ENCODE data around the gene COQ8A. TPM values are rescaled to one million over a fixed set of nuclear protein-coding genes. Genes with fewer than 3 reads are reported as not detected.
A peak's percentile ranks its signal among the peaks of the same experiment; 100 is the strongest.

COQ8A gene
- total RNA-seq, 6 experiments from 2014 or later: 51.6 to 78.1 (median 69.6) TPM

DNA sequence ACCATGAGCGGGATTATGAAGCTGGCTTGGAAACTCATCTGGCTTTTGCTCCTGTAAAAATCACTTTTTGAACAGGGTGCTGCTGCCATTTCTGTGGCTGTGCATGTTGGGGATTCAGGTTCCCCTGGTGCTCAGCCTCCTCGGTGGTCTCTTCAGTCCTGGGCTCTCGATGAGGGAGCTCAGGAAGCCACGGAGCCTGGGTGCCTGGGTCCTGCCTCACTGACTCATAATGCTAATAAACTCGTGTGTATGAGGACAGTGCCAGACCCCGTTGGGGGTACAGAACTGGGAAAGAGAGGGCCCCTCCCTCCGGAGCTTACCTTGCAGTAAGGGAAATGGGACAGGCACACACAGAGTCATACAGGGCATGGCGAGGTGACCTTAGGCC is 5.8 kb downstream of the COQ8A start:
- ATAC-seq (peak in 1 of 4 donors; percentile 1), DNase-seq (no peak)
- intact Hi-C loops (cut with DNase I): no loop called here
- Histone ChIP-seq H3K4me1 (peaks cover 0 to 66% (median 15%) of the 10 kb centered on the region in 4 donors), H3K27ac (peak overlapping the region; percentile 77 to 82 (median 78)), H3K36me3 (peaks cover 0 to 5% (median 0%) of the 10 kb centered on the region in 4 donors), H3K9me3 (no peaks in the 10 kb centered on the region), H3K4me3 (peak overlapping the region in 2 of 3 donors; percentile 0 to 27), H3K27me3 (no peaks in the 10 kb centered on the region)
- 30% methylated on average over 5 of the region's 8 CpGs for WGBS (ENCODE audit: insufficient coverage, low coverage, low lambda C conversion rate, missing lambda C conversion rate)
- TF ChIP-seq POLR2A (IDR thresholded peaks at IDR 0.05): no peak
- TF ChIP-seq, protein P1, sequence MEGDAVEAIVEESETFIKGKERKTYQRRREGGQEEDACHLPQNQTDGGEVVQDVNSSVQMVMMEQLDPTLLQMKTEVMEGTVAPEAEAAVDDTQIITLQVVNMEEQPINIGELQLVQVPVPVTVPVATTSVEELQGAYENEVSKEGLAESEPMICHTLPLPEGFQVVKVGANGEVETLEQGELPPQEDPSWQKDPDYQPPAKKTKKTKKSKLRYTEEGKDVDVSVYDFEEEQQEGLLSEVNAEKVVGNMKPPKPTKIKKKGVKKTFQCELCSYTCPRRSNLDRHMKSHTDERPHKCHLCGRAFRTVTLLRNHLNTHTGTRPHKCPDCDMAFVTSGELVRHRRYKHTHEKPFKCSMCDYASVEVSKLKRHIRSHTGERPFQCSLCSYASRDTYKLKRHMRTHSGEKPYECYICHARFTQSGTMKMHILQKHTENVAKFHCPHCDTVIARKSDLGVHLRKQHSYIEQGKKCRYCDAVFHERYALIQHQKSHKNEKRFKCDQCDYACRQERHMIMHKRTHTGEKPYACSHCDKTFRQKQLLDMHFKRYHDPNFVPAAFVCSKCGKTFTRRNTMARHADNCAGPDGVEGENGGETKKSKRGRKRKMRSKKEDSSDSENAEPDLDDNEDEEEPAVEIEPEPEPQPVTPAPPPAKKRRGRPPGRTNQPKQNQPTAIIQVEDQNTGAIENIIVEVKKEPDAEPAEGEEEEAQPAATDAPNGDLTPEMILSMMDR (IDR thresholded peaks at IDR 0.05): no peak

DNA sequence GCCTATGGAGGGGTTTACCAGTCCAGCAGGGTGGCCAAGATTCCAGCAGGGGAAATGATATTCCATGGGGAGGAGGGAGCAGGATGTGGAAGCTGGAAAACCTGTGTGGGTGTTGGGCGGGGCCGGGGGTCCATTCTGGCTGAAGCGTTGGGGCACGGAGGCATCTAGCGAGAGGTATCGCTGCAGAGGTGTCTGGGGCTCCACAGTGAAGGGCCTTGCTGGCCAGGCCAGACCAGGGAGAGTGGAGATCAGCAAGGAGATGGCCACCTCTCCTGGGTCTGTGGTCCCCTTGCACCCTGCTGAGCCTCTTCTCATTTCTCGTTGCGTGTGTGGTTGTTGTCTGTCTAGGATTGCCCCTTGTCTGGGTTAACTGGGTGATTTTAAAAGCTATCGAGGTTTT is 6.2 kb downstream of the COQ8A start:
- DNase-seq (no peak), ATAC-seq (no peak)
- TF ChIP-seq, protein P1 (IDR thresholded peaks at IDR 0.05): no peak
- TF ChIP-seq POLR2A (IDR thresholded peaks at IDR 0.05): no peak
- Histone ChIP-seq H3K27me3 (no peaks in the 10 kb centered on the region), H3K4me1 (peaks cover 0 to 62% (median 14%) of the 10 kb centered on the region in 4 donors), H3K27ac (peak overlapping the region; percentile 77 to 82 (median 78)), H3K9me3 (no peaks in the 10 kb centered on the region), H3K36me3 (peaks cover 0 to 5% (median 0%) of the 10 kb centered on the region in 4 donors), H3K4me3 (no peak overlapping the region)
- WGBS (ENCODE audit: insufficient coverage, low coverage, low lambda C conversion rate, missing lambda C conversion rate): 25% methylated on average over 1 of the region's 9 CpGs
- intact Hi-C loops (cut with DNase I): no loop called here

DNA sequence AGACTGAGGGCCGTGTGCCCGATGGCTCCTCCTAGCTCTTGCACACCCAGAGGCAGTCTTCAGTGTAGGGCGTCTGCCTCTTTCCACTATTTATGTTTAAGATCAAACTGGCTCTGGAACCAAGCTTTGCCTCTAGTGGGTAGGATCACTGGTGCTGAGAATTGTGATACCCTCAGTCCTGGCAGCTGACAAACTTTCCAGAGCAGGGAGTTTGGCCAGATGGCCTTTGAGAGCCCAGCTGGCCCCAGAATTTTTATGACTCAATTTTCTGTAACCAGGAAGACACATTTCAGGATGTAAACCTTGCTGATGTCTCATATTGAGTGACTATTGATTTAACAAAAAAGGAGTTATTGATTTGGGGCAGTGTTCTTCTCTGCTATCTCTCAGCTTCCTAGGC is 6.7 kb downstream of the COQ8A start:
- peaks cover 0 to 61% (median 14%) of the 10 kb centered on the region in 4 donors for H3K4me1 ChIP-seq
- DNase-seq (no peak), ATAC-seq (peak in 2 of 4 donors; percentile 0 to 28)
- no peaks in the 10 kb centered on the region for H3K27me3 ChIP-seq
- peak overlapping the region; percentile 77 to 82 (median 78) for H3K27ac ChIP-seq
- no peaks in the 10 kb centered on the region for H3K9me3 ChIP-seq
- TF ChIP-seq, protein P1 (IDR thresholded peaks at IDR 0.05): no peak
- TF ChIP-seq POLR2A (IDR thresholded peaks at IDR 0.05): no peak
- peaks cover 0 to 5% (median 0%) of the 10 kb centered on the region in 4 donors for H3K36me3 ChIP-seq
- H3K4me3 ChIP-seq: no peak overlapping the region
- WGBS (ENCODE audit: insufficient coverage, low coverage, low lambda C conversion rate, missing lambda C conversion rate): 23% methylated on average over 2 of the region's 3 CpGs
- intact Hi-C loops (cut with DNase I): no loop called here

DNA sequence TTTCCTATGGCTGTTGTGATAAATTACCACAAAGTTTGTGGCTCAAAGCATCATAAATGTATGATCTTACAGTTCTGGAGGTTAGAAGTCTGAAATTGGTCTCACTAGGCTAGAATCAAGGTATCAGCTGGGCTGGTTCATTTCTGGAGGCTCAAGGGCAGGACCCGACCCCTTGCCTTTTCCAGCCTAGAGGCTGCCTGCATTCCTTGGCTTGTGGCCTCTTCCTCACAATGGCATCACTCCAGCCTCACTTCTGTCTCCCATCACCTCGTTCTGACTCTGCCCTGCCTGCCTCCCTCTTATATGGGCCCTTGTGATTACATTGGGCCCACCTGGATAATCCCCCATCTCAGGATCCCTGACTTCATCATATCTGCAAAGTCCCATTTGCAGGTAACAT is 8.0 kb downstream of the COQ8A start:
- H3K27ac ChIP-seq: no peak overlapping the region
- ATAC-seq: no peak
- no peak overlapping the region for H3K4me3 ChIP-seq
- no peak for DNase-seq
- peaks cover 0 to 5% (median 0%) of the 10 kb centered on the region in 4 donors for H3K36me3 ChIP-seq
- intact Hi-C loops (cut with DNase I): no loop called here
- no peaks in the 10 kb centered on the region for H3K9me3 ChIP-seq
- peaks cover 0 to 49% (median 14%) of the 10 kb centered on the region in 4 donors for H3K4me1 ChIP-seq
- TF ChIP-seq, protein P1 (IDR thresholded peaks at IDR 0.05): no peak
- no peak for TF ChIP-seq POLR2A (IDR thresholded peaks at IDR 0.05)
- WGBS (ENCODE audit: insufficient coverage, low coverage, low lambda C conversion rate, missing lambda C conversion rate): 86% methylated on average over 1 of the region's 2 CpGs
- H3K27me3 ChIP-seq: no peaks in the 10 kb centered on the region
